ENCODE results near the gene NLGN1.

NLGN1 gene

DNA sequence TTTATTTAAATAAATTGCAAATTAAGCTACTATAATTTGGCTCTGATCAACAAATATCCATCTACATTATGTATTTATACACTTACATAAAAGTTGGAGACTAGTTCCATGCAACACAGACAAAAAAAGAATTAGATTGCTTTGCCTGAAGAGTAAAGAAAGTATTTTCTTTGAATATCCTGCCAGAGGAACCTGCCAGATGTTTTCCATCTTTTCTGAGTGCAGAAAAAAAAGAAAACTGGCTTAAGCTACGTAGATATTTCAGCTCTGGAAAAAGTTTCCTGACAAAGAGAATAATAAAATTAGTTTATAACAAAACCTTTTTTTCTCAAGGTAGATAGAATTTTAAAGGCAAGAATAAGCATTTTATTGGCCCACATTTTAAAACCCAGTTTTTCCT lies 854.1 kb downstream of the NLGN1 start:
- no peak for DNase-seq (ENCODE audit: insufficient read length)
- FAIRE-seq, result no peak
- TF ChIP-seq POLR2AphosphoS5 (IDR thresholded peaks at IDR 0.05; ENCODE audit: low read depth, low read length), result no peak
- no peak for TF ChIP-seq POLR2A (IDR thresholded peaks at IDR 0.05; ENCODE audit: low read depth, low read length)

DNA sequence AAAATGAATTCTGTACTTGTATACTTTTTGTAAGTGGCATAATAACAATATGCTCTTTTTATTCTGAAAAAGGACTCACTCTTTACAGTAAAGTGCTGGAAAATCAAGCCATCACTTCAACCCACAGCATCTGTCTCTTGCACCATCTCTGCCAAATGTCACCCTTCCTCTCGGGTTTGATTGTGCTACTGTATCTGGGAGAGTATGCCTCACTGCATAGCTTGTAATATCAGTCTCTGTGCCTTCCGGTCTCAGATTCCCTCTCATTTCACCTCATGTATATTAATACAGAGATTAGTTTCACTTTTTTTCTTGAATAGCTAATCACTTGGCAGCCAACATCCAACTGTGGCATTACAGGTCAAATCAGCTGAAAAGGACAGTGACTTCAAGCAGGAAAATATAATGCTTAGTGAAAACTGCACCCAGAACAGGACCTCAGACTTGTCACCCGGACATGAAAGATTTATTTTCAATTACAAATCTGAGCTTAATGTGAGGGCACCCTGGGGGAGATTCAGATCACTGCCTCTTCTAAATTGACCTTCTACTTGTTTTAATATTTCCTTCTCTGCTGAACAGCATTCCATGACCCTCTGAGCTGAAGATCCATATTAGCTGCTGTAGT lies 855.8 kb downstream of the NLGN1 start:
- no peak for TF ChIP-seq POLR2AphosphoS5 (IDR thresholded peaks at IDR 0.05; ENCODE audit: low read depth, low read length)
- TF ChIP-seq POLR2A (IDR thresholded peaks at IDR 0.05; ENCODE audit: low read depth, low read length), result no peak
- no peak for TF ChIP-seq TAF1 (IDR thresholded peaks at IDR 0.05; ENCODE audit: borderline replicate concordance, low read depth, low read length)
- FAIRE-seq, result no peak
- no peak for DNase-seq (ENCODE audit: insufficient read length)

DNA sequence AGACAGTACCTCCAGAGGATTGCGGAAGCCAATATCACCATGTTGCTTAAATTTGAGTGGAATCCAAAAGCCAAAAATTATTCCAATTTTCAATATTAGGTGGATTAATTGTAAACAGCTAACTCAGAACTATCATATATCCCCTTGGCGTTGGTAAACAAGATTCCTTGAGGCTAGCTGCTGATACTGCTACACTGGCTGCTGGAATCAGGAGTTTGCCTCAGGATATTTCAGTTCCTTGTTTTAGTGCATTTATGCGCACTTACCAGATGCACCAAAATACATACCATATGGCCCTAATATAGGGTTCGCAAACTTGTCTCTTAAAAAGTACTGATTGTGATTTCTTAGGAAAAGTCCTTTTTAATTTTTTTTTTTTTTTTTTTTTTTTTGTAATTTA lies 856.4 kb downstream of the NLGN1 start:
- TF ChIP-seq POLR2A (IDR thresholded peaks at IDR 0.05; ENCODE audit: low read depth, low read length) (no peak), POLR2AphosphoS5 (IDR thresholded peaks at IDR 0.05; ENCODE audit: low read depth, low read length) (no peak), TAF1 (IDR thresholded peaks at IDR 0.05; ENCODE audit: borderline replicate concordance, low read depth, low read length) (no peak)
- FAIRE-seq, result no peak
- DNase-seq (ENCODE audit: insufficient read length), result no peak

DNA sequence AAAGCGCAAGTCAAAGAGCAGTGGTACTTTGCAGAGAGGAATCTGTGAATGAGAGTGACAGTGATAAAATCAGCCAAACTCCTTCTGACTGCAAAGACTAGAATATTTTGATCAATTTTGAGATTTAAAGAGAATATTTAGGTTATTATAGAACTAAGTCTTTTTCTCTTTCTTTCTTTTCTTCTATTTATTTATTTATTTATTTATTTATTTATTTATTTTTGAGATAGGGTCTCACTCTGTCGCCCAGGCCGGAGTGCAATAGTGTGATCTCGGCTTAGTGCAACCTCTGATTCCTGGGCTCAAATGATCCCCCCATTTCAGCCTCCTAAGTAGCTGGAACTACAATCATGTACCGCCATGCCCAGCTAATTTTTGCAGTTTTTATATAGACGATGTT lies 857.9 kb downstream of the NLGN1 start:
- no peak for DNase-seq (ENCODE audit: insufficient read length)
- TF ChIP-seq POLR2AphosphoS5 (IDR thresholded peaks at IDR 0.05; ENCODE audit: low read depth, low read length) (no peak), POLR2A (IDR thresholded peaks at IDR 0.05; ENCODE audit: low read depth, low read length) (no peak), TAF1 (IDR thresholded peaks at IDR 0.05; ENCODE audit: borderline replicate concordance, low read depth, low read length) (no peak)
- no peak for FAIRE-seq

DNA sequence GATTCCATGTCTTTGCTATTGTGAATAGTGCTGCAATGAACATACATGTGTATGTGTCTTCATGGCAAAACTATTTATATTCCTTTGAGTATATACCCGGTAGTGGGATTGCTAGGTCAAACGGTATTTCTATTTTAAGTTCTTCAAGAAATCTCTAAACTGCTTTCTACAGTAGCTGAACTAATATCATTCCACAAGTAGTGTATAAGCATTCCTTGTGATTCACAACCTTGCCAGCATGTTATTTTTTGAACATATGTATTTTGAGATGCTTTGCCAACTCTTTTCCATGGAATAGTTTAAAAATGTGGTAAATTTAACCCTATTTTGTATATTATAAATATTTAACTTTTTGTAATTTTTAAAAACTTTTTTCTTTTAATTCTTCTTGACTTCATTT lies 868.9 kb downstream of the NLGN1 start:
- DNase-seq (ENCODE audit: insufficient read length) (no peak), FAIRE-seq (no peak)
- TF ChIP-seq TAF1 (IDR thresholded peaks at IDR 0.05; ENCODE audit: borderline replicate concordance, low read depth, low read length) (no peak), POLR2A (IDR thresholded peaks at IDR 0.05; ENCODE audit: low read depth, low read length) (no peak), POLR2AphosphoS5 (IDR thresholded peaks at IDR 0.05; ENCODE audit: low read depth, low read length) (no peak)

DNA sequence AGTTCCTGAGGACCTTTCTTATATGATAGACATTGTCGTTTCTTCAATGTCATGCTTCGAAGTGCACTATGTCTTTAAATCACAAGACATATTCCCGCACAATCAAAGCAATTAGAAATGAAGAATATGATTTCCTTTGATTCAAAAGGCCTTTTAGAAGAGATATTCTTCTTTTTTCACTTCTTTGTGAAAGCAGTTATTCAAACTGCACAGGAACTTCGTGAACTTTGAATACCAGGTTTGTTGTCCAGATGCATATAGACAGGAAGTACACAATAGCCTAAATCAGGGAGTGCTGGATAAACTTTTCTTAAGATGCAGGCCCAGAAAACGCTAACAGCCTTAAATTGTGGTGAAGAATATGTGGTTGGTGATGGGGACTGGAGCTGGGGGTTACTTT lies 870.5 kb downstream of the NLGN1 start:
- no peak for FAIRE-seq
- no peak for TF ChIP-seq TAF1 (IDR thresholded peaks at IDR 0.05; ENCODE audit: borderline replicate concordance, low read depth, low read length)
- DNase-seq (ENCODE audit: insufficient read length), result no peak

DNA sequence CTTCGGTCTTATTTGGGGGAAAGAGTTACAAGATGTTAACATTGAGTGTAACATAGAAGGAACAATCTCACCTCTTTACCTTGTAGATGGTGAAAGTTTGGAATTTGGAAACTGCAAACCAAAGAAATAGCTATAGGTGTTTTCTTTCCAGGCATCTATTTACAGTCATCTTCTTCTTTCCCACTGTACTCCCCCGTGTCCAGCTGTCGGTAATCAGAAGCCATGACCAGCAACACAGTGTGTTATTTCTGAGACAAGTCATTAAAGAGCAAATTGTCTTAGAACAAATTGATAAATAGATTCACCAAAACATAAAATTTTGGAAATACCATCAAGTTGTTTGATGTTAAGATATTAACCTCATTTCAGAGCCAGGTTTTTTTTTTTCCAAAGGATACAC lies 871.0 kb downstream of the NLGN1 start:
- TF ChIP-seq TAF1 (IDR thresholded peaks at IDR 0.05; ENCODE audit: borderline replicate concordance, low read depth, low read length) (no peak), POLR2AphosphoS5 (IDR thresholded peaks at IDR 0.05; ENCODE audit: low read depth, low read length) (no peak), POLR2A (IDR thresholded peaks at IDR 0.05; ENCODE audit: low read depth, low read length) (no peak)
- FAIRE-seq (no peak), DNase-seq (ENCODE audit: insufficient read length) (no peak)

DNA sequence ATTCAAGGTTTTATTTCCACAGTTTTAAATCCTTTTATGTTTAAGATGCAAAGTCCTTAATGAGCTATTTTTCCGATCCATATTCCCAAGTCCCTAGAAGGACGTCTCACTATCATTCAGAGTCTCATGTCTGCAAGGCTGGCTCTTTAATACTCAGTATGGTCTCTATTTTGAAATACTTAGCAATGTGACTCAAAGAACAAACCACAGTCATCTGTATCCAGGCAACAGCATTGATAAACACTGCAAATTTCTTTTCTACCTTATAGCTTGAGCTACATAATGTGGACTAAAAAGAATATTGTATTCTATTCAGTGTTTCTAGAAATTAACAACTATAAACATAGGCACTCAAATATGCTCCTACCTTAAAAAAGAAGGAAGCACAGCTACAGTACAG lies 873.3 kb downstream of the NLGN1 start:
- no peak for TF ChIP-seq POLR2AphosphoS5 (IDR thresholded peaks at IDR 0.05; ENCODE audit: low read depth, low read length)
- TF ChIP-seq POLR2A (IDR thresholded peaks at IDR 0.05; ENCODE audit: low read depth, low read length), result no peak
- TF ChIP-seq TAF1 (IDR thresholded peaks at IDR 0.05; ENCODE audit: borderline replicate concordance, low read depth, low read length), result no peak
- DNase-seq (ENCODE audit: insufficient read length) (no peak), FAIRE-seq (no peak)

DNA sequence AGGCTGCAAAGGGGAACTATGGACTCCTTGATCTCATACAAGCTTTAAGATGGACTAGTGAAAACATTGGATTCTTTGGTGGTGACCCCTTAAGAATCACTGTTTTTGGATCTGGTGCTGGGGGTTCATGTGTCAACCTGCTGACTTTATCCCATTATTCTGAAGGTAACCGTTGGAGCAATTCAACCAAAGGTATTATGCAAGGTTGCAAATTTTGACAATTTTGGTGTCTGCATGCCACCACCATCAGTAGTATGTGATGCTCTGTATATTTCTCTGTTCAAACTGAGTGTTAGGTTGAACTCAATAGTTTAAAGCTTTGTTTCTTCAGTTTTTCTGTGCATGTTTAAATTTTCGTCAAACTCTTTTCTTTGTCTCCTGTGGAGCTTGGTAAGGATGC lies 877.8 kb downstream of the NLGN1 start:
- DNase-seq (ENCODE audit: insufficient read length) (no peak), FAIRE-seq (no peak)
- TF ChIP-seq TAF1 (IDR thresholded peaks at IDR 0.05; ENCODE audit: borderline replicate concordance, low read depth, low read length) (no peak), POLR2A (IDR thresholded peaks at IDR 0.05; ENCODE audit: low read depth, low read length) (no peak), POLR2AphosphoS5 (IDR thresholded peaks at IDR 0.05; ENCODE audit: low read depth, low read length) (no peak)

DNA sequence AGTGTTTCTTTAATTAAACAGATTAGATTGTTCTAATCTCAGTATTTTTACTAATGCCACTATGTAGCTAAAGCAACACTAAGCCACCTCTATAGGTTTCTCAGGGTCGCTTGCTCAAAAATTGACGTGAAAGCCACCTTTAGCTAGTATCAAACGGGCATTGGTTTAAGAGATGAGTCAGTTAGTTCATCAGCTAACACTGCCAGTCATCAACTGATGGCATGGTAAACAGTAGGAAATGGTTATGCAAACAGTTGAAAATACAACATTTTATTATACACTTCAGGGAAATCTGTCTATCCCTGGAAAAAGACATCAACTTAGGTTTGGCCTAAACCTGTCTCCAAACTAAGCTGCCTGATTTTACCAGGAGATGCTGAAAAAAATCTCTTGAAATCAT lies 879.3 kb downstream of the NLGN1 start:
- no peak for FAIRE-seq
- TF ChIP-seq POLR2AphosphoS5 (IDR thresholded peaks at IDR 0.05; ENCODE audit: low read depth, low read length) (no peak), POLR2A (IDR thresholded peaks at IDR 0.05; ENCODE audit: low read depth, low read length) (no peak), TAF1 (IDR thresholded peaks at IDR 0.05; ENCODE audit: borderline replicate concordance, low read depth, low read length) (no peak)

DNA sequence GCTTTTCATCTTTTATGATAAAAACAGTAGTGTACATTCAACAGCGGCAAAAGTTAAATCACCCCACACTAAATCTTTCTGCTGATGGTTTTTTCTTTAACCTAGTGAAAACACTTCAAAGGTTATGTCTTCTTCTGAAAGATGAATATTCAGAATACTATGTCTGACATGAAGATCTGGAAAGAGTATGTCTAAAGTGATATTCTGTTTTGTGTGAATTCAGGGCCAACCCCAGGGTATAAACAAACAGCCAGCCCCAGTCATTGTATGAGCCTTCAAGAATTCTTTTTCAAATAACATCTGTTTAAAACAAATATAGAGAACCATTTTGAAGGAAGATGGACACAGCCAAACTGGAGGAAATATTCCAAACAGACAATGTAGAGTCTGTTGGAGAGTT lies 880.5 kb downstream of the NLGN1 start:
- TF ChIP-seq POLR2A (IDR thresholded peaks at IDR 0.05; ENCODE audit: low read depth, low read length), result no peak
- no peak for TF ChIP-seq POLR2AphosphoS5 (IDR thresholded peaks at IDR 0.05; ENCODE audit: low read depth, low read length)
- TF ChIP-seq TAF1 (IDR thresholded peaks at IDR 0.05; ENCODE audit: borderline replicate concordance, low read depth, low read length), result no peak
- FAIRE-seq (no peak), DNase-seq (ENCODE audit: insufficient read length) (no peak)

More for the DNA sequence above, 879.3 kb downstream of the NLGN1 start:
- no peak for DNase-seq (ENCODE audit: insufficient read length)

DNA sequence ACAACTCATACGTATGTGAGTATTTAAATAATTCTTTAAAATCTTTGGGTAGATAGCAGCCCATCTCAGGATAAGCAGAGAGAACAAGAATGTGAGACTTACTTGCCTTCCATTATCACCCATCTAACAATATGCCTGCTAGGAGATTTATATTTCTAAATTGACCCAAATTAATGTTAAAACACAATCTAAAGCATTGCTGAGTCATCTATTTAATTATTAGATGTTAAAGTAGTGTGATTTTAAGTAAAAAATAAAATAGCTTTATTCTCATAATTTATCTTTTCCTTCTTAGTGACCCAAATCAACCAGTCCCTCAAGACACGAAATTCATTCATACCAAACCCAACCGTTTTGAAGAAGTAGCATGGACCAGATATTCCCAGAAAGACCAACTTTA lies 882.6 kb downstream of the NLGN1 start:
- DNase-seq (ENCODE audit: insufficient read length) (no peak), FAIRE-seq (no peak)
- no peak for TF ChIP-seq TAF1 (IDR thresholded peaks at IDR 0.05; ENCODE audit: borderline replicate concordance, low read depth, low read length)
- no peak for TF ChIP-seq POLR2AphosphoS5 (IDR thresholded peaks at IDR 0.05; ENCODE audit: low read depth, low read length)
- no peak for TF ChIP-seq POLR2A (IDR thresholded peaks at IDR 0.05; ENCODE audit: low read depth, low read length)

All from GM12892 (cell line).